Activated CD8-positive, alpha-beta memory T cell treated with anti-CD3 and anti-CD28 coated beads, Interleukin-2, amount 50 U/mL, for 48 hours (primary cell): ENCODE data around the gene PCDHGA1.
A peak's percentile ranks its signal among the peaks of the same experiment; 100 is the strongest.

Source experiments
- DNase-seq: peaks from one replicate; pipeline ENCODE4 v3.0.0-alpha.2; 2020

Gene PCDHGA1

DNA sequence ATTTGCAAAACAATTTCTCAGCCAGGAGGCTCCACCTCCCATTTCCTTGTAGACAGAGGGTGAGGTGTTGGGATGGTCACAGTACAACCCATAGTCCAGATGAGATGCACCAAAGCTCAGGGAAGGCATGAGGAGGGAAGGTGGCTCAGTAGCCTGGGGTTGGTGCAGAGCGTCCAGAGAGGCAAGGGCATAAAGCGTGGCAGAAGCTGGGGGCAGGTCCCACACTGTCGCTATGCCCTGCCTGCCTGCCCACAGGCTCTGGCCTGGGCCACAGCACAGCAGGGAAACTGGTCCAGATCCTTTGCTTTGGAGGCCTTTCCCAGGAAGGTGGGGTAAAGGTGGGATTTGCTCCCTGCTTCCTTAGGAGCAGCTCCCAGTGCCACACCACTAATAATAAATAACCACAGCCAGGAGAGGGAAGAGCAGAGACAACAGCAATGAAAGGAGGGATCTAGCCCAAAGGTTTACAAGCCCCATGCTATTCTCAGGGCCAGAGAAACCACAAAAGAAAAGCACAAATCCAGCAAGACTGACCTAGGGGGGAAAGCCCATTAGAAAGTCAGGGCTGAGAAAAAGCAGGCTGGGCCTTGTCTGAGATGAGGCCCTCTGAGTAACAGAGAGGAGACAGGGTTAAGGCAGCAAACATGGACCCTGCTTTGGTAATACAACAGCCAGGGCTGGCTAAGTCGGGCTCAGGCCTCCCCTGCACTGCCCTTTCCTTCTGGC is 185.8 kb downstream of the PCDHGA1 start:
- no peak for DNase-seq

DNA sequence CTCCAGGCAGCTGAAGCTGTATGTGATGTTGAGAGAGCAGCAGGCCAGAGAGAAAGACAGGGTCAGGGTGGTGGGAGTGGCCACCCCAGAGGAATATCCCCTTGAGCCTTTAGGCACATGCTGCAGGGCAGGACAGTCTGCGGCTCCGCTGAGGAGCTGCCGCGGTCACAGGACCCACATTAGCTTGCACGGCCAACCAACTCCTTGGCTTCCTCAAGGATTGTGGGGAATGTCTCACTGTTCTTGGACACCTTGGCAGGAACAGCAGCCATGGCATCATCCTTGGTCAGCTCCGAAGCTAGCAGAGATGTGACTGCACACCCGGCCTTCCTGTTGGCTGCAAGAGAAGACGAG is 186.3 kb downstream of the PCDHGA1 start:
- DNase-seq, result peak; percentile 23

DNA sequence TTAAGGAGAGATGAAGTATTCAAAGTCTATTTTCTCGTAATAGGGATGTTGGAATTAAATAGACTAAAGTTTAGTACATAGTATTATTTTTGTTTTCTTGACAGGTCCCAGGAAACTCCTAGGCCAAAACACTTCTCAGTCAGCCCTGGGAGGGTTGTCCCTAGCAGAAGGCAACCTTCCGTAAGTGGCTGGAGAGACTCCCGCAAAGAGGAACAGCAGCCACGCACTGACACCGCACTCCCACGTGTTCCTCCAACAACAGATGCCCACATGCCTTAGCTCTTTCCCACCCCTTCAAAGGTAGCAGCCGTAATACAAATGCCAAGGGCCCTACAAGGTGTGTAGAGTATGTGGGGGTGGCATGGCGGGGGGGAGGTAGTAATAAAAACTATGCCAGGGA is 187.0 kb downstream of the PCDHGA1 start:
- peak; percentile 13 for DNase-seq

DNA sequence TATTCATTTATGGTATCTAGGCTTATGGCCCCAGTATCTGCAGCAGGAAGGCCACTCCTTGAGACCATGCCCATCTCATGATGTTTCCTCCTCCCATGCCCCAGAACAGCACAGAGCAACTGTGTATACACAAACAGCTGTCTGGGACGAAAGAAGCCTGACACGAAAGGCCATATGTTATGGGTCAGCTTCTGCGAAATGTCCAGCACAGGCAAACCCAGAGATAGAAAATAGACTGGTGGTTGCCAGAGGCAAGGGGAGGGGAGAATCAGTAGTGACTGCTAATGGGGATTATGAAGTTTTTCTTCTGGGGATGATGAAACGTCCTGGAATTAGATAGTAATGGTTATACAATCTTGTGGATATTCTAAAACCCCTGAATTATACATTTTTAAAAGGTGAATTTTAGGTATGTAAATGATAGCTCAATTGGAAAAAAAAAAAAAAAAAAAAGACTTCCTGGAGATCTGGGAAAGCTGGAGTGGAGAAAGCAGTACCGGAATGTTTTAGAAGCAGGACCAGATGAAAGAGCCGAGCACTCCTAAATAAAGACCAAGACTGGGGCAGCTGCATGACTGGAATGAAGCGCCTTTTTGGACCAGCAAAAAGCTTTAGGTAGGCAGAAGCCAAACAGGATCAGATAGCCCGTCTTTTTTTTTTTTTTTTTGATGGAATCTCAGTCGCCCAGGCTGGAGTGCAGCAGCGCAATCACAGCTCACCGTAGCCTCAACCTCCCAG is 187.7 kb downstream of the PCDHGA1 start:
- DNase-seq, result no peak

DNA sequence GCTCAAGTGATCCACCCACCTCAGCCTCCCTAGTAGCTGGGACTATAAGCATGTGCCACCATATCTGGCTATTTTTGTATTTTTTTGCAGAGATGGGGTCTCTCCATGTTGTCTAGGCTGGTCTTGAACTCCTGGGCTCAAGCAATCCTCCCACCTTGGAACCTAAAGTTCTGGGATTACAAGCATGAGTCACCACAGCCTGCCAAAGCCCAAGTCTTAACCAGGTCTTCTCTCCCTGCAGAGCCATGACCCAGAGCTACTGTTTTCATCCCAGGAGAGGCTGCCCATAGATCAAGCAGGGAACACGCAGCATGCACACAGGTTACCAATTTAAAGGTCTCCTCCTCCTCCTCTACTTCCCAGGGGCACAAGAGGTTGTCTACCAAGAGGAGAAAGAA is 188.3 kb downstream of the PCDHGA1 start:
- no peak for DNase-seq

DNA sequence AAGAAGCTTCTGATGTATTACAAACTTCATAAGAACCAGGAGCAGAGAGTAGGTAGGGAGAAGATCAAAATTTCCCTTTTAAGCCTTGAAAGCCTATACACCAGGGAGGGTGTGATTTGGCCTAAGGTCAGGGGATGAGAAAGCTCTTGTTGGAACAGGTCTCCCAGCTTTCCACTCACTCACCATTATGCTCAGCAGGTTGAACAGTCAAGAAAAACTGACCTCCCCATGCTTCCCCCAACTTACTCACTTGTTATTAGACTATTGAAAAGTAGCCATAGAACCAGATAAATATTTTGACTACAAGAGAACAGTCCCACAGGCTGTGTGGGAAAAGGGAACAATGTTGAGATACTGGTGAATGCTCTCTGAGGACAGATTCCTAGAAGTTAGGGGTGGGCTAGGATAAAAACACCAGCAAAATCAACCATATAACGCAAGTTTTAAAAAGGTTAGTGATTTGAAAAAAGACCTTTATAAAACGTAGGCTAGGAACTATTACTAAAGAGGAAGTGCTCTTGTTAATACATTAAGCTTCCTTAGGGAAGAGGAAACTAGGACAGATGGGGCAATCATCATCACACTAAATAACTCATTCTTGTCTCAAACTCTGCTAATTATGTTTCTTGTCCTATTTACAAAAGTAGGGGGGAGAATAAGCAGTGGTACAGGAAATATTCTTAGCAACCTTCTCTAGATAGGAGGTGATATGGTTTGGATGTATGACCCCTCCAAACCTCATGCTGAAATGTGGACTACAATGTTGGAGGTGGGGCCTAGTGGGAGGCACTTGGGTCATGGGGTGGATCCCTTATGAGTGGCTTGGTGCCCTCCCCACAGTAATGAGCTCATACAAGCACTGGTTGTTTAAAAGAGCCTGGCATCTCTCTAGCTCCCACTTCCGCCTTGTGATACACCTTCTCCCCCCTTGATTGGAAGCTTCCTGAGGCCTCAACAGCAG is 189.6 kb downstream of the PCDHGA1 start:
- DNase-seq, result no peak

DNA sequence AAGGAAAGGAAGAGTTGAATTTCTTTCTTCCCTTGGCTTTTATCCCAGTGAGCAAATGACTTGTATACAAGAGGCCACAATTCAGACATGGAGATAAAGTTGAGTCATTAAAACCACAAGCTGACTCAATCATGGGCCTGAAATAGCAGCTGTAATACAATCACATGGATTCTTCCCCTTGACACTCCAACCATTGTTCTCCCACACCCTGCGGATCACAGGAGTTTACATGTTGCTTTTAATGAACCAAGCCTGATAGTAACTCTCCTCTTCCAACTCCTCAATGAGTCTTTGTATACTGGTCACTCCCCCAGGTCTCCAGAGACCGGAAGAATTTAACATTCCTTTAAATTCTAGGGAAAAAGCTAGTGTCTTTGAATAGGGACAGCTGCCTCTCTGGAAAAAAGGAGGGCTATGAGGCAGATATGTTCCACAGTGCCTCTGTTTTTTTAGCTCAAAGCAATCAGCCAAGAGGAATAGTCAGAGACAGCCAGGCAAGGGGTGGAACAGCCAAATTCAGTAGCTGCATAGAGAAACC is 191.0 kb downstream of the PCDHGA1 start:
- no peak for DNase-seq

DNA sequence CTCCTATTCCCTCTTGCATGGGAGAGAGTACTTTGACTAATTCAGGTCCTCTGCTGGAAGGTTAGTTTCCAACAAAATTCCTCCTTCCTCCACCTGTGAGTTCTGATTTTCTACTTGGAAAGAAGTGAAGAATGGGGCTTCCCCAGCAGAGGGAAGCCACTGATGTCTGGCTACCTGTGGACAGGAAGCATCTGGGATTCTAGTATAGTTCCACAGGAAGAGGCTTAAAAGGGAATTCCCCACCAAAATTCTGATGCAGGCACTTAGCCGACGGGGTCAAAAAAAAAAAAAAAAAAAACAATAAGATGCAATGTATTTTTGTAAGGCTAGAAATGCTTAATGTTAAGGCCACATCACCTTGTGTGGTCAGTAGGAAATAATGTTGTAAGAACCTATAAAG is 192.0 kb downstream of the PCDHGA1 start:
- DNase-seq, result no peak

DNA sequence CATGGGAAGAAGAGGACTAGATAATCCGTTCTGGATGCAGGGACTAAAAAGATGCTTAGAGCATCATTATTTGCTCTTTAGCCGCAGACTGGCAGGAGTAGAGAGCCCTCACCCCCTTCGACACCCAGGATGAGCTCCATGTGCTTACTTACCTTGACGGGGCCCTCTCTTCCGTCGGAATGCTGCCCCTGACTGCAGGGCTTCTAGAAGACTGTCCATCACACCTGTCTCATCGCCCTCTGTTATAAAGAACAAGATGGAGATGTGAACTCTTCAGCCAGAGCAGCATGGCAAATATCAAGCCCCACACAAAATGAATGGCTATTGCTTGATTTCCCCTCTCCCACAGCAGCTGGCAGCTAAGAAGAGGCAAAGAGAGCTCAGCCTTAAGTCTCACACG is 193.7 kb downstream of the PCDHGA1 start:
- DNase-seq, result no peak

DNA sequence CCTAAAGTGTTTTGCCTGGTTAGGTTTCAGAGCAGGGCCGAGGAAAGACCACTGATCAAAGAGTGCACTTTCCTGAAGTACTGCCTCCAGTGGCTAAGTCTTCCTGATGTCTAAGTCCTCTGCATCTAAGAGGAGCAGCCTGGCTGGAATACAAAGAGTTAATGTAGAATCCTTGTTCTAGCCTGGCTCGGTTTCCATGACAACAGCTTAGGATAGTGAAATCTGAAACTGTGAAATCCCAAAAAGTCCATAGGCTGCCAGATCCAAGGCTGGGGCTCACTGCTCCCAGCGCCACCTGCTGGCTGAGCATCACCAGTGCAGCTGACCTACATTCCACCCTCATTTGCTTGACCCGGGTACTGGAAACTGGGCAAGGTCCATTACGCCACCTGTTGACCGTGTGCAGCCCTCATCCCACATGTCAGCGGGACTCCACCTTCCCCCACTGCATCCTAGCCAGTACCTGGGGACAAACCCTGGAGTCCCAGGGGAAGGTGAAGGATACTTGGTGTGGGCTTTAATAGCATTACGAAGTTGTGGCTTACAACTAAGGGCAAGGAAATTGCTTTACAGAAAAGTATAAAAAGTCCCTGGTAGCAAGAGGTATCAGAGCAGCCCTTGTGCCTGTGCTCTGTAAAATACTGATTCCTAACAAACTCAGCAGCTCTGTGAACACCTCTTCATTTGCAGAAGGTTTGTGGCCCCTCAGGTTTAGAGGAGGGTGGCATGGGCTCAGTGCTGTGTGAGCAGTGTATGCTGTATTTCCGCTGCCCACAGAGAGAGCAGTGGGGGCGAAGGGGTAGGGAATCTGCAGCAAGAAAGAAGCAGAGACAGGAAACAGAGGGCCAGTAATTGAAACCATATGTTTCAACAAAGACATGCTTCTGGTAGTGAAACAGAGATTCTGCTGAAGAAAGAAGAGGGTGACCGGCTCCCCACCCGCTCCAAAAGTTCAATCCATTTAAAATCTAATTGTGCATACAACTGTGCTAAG is 194.6 kb downstream of the PCDHGA1 start:
- peak; percentile 70 for DNase-seq

DNA sequence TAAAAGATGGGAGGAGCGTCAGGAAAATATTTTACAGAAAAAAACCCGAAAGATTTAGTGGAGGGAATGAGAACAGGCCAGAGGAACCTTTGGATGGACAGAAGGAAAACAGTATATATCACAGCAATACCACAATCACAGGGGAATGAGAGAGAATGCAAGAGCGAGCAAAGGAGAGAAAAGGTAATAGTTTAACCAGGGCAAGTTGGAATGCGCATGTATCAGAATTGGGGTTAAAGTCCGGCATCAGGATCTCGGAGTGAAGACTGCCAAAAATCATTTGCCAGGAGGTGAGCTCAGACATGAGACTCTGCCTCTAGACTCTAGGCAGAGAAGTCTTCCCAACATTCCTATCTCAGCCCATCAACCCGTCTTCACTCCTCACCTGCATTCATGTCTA is 195.3 kb downstream of the PCDHGA1 start:
- no peak for DNase-seq

DNA sequence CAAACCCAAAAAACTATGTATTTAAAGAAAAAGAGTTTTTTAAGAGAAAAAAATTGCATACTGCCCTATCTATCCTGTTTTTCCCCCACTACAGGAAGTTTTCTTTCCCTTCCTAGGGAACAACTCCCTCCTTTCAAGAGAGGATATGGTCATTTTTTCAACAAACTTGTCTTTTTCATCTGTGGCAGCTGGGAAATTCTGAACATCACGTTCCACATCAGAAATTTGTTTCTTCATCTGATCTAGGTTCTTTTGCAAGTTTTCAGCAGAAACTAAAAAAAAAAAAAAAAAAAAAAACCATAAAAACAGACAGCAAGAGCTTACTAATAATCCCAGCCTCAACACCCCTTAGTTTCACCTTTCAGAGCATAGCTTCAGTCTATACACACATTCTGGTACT is 197.1 kb downstream of the PCDHGA1 start:
- DNase-seq, result no peak

DNA sequence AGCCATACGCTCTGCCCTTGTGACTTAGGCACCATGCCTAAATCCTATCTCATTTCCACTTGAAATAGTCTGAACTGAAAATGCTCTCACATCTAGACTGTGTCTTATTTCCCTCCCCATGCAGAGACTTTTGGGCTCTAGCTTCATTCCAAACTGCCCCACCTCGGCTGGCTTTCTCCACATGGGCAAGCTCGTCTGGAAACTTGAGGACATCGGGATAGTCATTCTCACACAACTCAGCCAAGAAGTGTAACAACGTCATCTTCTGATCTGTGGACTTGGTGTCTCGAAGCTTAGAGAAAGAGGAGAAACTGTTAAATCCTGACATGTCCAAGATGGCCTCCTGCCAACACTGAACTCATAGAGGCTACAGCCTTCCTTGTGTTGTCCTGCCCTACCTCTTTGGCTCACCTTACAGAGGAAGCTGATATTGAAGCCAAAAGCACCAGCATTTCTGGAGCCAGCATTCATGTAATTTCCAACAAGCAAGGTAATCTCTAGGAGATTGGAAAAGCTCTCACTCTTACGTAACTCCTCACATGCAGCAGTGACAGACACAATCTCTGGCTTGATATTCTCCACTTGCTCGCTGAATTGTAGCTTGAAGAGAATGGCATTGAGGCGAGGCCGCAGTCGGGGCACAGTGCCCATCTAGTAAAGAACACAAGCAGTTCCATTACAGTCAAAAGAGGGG is 198.1 kb downstream of the PCDHGA1 start:
- peak; percentile 13 for DNase-seq

DNA sequence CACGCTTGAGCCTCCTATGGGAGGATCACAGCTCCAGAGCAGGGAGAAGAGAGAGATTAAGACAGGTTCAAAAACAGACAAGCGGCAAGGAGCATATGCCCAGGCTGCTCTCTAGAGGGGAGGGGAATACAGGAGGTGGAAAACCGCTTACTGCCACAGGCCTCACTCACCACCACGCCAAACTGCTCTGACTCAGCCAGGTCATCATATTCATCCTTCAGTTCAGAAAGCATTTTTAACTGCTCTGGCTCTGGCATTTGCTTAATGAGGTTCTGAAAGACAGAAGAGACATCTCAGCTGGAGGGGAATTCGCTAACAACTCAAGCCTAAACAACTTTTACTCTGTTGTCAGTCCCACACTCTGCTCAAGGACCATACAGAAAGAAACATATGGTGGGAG is 198.7 kb downstream of the PCDHGA1 start:
- DNase-seq, result no peak

DNA sequence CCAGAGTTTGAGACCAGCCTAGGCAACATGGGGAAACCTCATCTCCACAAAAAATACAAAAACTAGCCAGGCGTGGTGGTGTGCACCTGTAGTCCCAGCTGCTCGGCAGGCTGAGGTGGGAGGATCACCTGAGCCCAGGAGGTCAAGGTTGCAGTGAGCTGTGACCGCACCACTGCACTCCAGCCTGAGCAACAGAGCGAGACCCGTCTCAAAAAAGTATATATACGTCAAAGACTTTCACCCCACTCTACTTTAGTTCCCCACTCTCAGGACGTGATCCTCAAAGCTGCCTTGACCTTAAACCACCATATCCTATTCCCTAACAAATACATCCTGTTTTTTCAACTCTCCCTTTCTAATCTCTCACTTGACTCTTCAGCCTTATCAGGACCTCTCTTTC is 199.6 kb downstream of the PCDHGA1 start:
- DNase-seq, result no peak

DNA sequence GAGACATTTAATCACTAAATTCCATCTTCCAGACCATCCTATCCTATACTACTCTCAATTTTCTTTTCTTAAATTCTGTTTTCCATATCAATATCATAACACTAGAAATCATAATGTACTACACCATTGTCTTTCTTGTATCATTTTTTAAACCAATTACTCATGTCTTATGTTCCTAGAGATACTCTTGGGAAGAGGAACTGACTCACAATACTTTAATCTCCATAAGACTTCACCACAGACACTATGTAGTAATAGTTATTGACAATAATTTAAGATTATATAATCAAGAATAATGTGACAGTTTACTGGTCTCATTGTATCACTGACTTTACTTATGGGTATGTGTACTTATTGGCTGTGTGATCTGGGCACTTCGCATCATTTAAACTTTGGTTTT is 202.4 kb downstream of the PCDHGA1 start:
- no peak for DNase-seq

DNA sequence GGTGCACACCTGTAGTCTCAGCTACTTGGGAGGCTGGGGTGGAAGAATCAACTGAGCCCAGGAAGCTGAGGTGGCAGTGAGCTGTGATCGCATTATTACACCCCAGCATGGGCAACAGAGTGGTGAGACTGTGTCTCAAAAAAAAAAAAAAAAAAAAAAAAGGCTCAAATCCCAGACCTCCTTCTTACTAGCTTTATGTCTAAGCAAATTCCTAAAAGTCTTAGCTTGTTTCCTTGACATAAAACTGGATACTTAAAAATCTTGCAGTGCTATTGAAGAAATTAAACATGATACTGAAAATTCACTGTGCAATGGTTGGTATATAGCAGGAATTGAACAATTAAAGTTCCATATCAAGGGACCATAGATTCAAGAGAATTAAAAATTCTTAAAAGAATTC is 203.6 kb downstream of the PCDHGA1 start:
- DNase-seq, result no peak

DNA sequence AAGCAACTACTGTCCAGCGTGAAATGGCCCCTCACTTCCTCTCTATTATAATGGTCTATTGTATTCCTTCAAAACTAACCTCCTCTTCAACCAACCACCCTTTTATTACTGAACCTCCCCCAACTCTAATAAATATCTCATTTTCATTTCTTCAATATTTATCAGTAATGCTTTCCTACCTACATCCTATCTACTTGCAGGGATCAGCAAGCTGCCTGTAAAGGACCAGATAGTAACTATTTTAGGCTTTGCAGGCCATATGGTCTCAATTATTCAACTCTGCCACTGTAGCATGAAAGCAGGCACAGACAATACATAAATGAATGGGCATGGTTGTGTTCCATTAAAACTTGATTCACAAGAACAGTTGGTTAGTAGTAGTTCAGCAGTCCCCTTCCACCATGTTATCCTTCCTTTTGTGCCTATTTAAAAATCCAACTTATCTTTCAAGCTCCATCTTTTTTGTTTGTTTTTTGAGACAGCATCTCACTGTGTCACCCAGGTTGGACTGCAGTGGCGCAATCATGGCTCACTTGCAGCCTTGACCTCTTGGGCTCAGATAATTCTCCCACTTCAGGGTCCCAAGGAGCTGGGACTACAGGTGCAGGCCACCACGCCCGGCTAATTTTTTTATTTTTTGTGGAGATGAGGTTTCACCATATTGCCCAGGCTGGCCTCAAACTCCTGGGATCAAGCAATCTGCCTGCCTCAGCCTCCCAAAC is 204.3 kb downstream of the PCDHGA1 start:
- no peak for DNase-seq

DNA sequence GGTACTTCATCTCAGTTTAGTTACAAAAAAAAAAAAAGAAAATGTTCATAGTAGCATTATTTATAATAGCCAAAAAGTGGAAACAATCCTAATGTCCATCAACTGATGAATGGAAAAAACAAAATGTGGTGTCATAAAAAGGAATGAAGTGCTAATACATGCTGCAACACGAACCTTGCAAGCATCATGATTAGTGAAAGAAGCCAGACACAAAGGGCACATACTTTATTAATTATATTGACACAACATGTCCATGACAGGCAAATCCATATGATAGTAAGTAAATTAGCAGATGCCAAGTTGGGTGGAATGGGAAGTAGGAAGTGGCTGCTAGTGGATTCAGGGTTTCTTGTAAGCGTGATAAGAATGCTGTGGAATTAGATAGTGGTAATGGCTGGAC is 212.7 kb downstream of the PCDHGA1 start:
- no peak for DNase-seq

DNA sequence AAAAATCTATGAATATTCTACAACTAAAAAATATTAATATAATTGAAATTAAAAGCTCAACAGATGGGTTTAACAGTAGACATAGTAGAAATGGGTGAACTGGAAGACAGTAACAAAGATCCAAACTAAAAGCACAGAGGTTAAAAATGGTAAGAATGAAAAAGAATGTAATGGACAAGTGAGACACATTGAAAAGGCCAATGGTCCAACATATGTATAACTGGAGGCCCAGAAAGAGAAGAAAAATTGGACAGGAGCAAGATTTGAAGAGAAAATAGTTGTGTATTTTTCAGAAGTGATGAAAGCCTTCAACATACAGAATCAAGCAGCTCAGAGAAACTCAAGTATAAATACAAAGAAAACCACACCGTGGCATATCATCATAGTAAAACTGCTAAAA is 217.2 kb downstream of the PCDHGA1 start:
- DNase-seq, result no peak

DNA sequence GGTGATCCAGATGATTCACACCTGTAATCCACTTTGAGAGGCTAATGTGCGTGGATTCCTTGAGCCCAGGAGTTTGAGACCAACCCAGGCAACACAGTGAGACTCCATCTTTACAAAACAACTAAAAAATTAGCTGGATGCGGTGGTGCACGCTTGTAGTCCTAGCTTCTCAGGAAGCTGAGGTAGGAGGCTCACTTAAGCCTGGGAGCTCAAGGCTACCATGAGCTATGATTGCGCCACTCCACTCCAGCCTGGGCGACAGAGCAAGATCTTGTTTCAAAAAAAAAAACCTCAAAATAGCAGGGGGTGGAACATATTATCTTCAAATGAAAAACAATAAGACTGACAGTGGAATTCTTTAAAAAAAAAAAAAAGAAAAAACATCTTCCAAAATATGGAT is 217.6 kb downstream of the PCDHGA1 start:
- no peak for DNase-seq
